Nephron progenitor cell (in vitro differentiated cells): ENCODE data around the gene ABCF3.

Experiments
- DNase-seq: peaks from one replicate; pipeline ENCODE4 v3.0.0; 2021
- H3K27ac Mint-ChIP-seq: 2 replicates; pipeline ENCODE4 v1.8.0; 2021; ENCODE audit warnings: mild to moderate bottlenecking, moderate library complexity, mixed read lengths
- H3K27me3 Mint-ChIP-seq: 2 replicates; pipeline ENCODE4 v1.8.0; 2021; ENCODE audit warnings: mild to moderate bottlenecking, low read depth, mixed read lengths; ENCODE audit not compliant: poor library complexity
- H3K36me3 Mint-ChIP-seq: 2 replicates; pipeline ENCODE4 v1.8.0; 2021; ENCODE audit warnings: low read depth, mixed read lengths
- H3K4me1 Mint-ChIP-seq: 2 replicates; pipeline ENCODE4 v1.8.0; 2021; ENCODE audit warnings: mixed read lengths
- H3K4me3 Mint-ChIP-seq: 2 replicates; pipeline ENCODE4 v1.8.0; 2021; ENCODE audit warnings: mild to moderate bottlenecking, moderate library complexity, mixed read lengths
- H3K9me3 Mint-ChIP-seq: 2 replicates; pipeline ENCODE4 v1.8.0; 2021; ENCODE audit warnings: mild to moderate bottlenecking, moderate library complexity, mixed read lengths
- CTCF ChIP-seq: fragments of 200-600 bp; sonication (generic); IDR thresholded peaks from 2 replicates; pipeline ENCODE4 v1.5.0; 2021; ENCODE audit warnings: antibody characterized with exemption

ABCF3 gene

GRCh38 chr3:184233127-184233843, 47.3 kb downstream of the ABCF3 start:
- no peak for TF ChIP-seq CTCF
- Mint-ChIP-seq H3K27me3 (peaks cover 73% of the 10 kb centered on the region), H3K4me1 (peaks cover 8% of the 10 kb centered on the region), H3K4me3 (no peak overlapping the region), H3K27ac (no peak overlapping the region), H3K9me3 (no peaks in the 10 kb centered on the region), H3K36me3 (no peaks in the 10 kb centered on the region)
- no peak for DNase-seq

GRCh38 chr3:184234224-184234623, 48.2 kb downstream of the ABCF3 start:
- H3K9me3 Mint-ChIP-seq: no peaks in the 10 kb centered on the region
- DNase-seq: no peak
- H3K27ac Mint-ChIP-seq: no peak overlapping the region
- H3K36me3 Mint-ChIP-seq: no peaks in the 10 kb centered on the region
- H3K4me1 Mint-ChIP-seq: peaks cover 8% of the 10 kb centered on the region
- no peak for TF ChIP-seq CTCF
- H3K27me3 Mint-ChIP-seq: peaks cover 66% of the 10 kb centered on the region
- no peak overlapping the region for H3K4me3 Mint-ChIP-seq

GRCh38 chr3:184234671-184235380, 48.8 kb downstream of the ABCF3 start:
- Mint-ChIP-seq H3K4me1 (peaks cover 8% of the 10 kb centered on the region), H3K27me3 (peaks cover 63% of the 10 kb centered on the region), H3K27ac (no peak overlapping the region), H3K36me3 (no peaks in the 10 kb centered on the region), H3K4me3 (no peak overlapping the region), H3K9me3 (no peaks in the 10 kb centered on the region)
- no peak for DNase-seq
- TF ChIP-seq CTCF: no peak

- Mint-ChIP-seq H3K4me1 (peaks cover 8% of the 10 kb centered on the region), H3K36me3 (no peaks in the 10 kb centered on the region), H3K27ac (no peak overlapping the region), H3K27me3 (peaks cover 62% of the 10 kb centered on the region), H3K9me3 (no peaks in the 10 kb centered on the region), H3K4me3 (no peak overlapping the region)
- DNase-seq: no peak
- no peak for TF ChIP-seq CTCF
Measured at GRCh38 chr3:184235381-184236032, 49.5 kb downstream of the ABCF3 start.

GRCh38 chr3:184236033-184236410, 50.0 kb downstream of the ABCF3 start:
- H3K27ac Mint-ChIP-seq: no peak overlapping the region
- peaks cover 57% of the 10 kb centered on the region for H3K27me3 Mint-ChIP-seq
- H3K9me3 Mint-ChIP-seq: no peaks in the 10 kb centered on the region
- H3K4me3 Mint-ChIP-seq: no peak overlapping the region
- DNase-seq: no peak
- no peak for TF ChIP-seq CTCF
- no peaks in the 10 kb centered on the region for H3K36me3 Mint-ChIP-seq
- H3K4me1 Mint-ChIP-seq: peaks cover 5% of the 10 kb centered on the region
